Activated naive CD4-positive, alpha-beta T cell treated with anti-CD3 and anti-CD28 coated beads, Interleukin-2, amount 50 U/mL, for 72 hours (primary cell): ENCODE data around the gene TOP3A. TPM values are rescaled to one million over a fixed set of nuclear protein-coding genes. Genes with fewer than 3 reads are reported as not detected.
A peak's percentile ranks its signal among the peaks of the same experiment; 100 is the strongest.
"Not testable (repeated sequence)": the region's sequence is repeated elsewhere in the genome, so short reads cannot be mapped to it uniquely, and the experiment has no call there.

ENCODE experiments used
- ATAC-seq, 2 donors: fragments of 150-1000 bp; cut with Tn5 transposase; 2 replicates each; pipeline ENCODE4 v1.10.0; 2021; ENCODE audit warnings: mild to moderate bottlenecking in 2 of 2, moderate library complexity in 2 of 2
- DNase-seq, 2 donors: peaks; one replicate each; pipeline ENCODE4 v3.0.0; 2021 to 2022; ENCODE audit warnings: low spot score in 2 of 2
- H3K27ac Mint-ChIP-seq, 2 donors: one replicate each; pipeline ENCODE4 v1.8.0; 2022; ENCODE audit warnings: mild to moderate bottlenecking in 2 of 2, mixed read lengths in 2 of 2
- H3K36me3 Mint-ChIP-seq, 2 donors: one replicate each; pipeline ENCODE4 v1.8.0; 2022; ENCODE audit warnings: mixed read lengths in 2 of 2
- H3K9me3 Mint-ChIP-seq, 2 donors: one replicate each; pipeline ENCODE4 v1.8.0; 2022; ENCODE audit warnings: mixed read lengths in 2 of 2
- total RNA-seq, 2 donors: library from RNA; stranded (reverse); gene quantifications; one replicate each; pipeline ENCODE4 v1.2.3, GENCODE V29; 2022

TOP3A gene
- 10 to 100 TPM; 78.3 to 97.4 TPM for total RNA-seq

- ATAC-seq: peak; percentile 92 to 96
- peak within 1 kb of the TSS; percentile 91 to 100 for H3K27ac Mint-ChIP-seq
- DNase-seq: peak; percentile 92 to 95
- H3K9me3 Mint-ChIP-seq: no peaks in the 10 kb centered on the region
- peaks cover 32 to 57% of the 10 kb centered on the region in 2 donors for H3K36me3 Mint-ChIP-seq
These were observed at the start of gene TOP3A, which contains the start of gene SMCR8 for GRCh38 chr17:18314731-18315561. Gene TOP3A (minus strand): TSS chr17:18314994. CDS start chr17:18314778, 216 bp downstream. Gene SMCR8 (plus strand): TSS chr17:18315293. CDS start chr17:18315790, 497 bp downstream.

- DNase-seq (no peak), ATAC-seq (no peak)
- no peaks in the 10 kb centered on the region for H3K9me3 Mint-ChIP-seq
- peaks cover 7 to 17% of the 10 kb centered on the region in 2 donors for H3K36me3 Mint-ChIP-seq
- H3K27ac Mint-ChIP-seq: no peak overlapping the region
These were observed 49.4 kb upstream of the TOP3A start for GRCh38 chr17:18364166-18364565.

- Mint-ChIP-seq H3K27ac (peak within 1 kb of the TSS; percentile 82 to 92), H3K36me3 (peaks cover 7 to 17% of the 10 kb centered on the region in 2 donors), H3K9me3 (no peaks in the 10 kb centered on the region)
- DNase-seq: peak; percentile 95 to 98
- peak; percentile 100 for ATAC-seq
These were observed 48.6 kb upstream of the TOP3A start, which contains the start of gene SHMT1 for GRCh38 chr17:18363101-18364049. Gene SHMT1 (minus strand): TSS chr17:18363550. CDS start chr17:18355981, 7,569 bp downstream.

- H3K36me3 Mint-ChIP-seq: peaks cover 7 to 17% of the 10 kb centered on the region in 2 donors
- DNase-seq (peak in 1 of 2 donors; percentile 18), ATAC-seq (no peak)
- peak overlapping the region; percentile 60 to 82 for H3K27ac Mint-ChIP-seq
- no peaks in the 10 kb centered on the region for H3K9me3 Mint-ChIP-seq
These were observed 47.9 kb upstream of the TOP3A start for GRCh38 chr17:18362698-18363100.

- peak overlapping the region; percentile 68 to 82 for H3K27ac Mint-ChIP-seq
- DNase-seq: no peak
These were observed 47.3 kb upstream of the TOP3A start for GRCh38 chr17:18361837-18362697.

GRCh38 chr17:18360518-18360917, 45.7 kb upstream of the TOP3A start:
- H3K9me3 Mint-ChIP-seq: no peaks in the 10 kb centered on the region
- peak overlapping the region in 1 of 2 donors; percentile 91 for H3K27ac Mint-ChIP-seq
- peaks cover 7 to 17% of the 10 kb centered on the region in 2 donors for H3K36me3 Mint-ChIP-seq
- ATAC-seq (no peak), DNase-seq (no peak)

More at GRCh38 chr17:18361837-18362697, 47.3 kb upstream of the TOP3A start:
- no peak for ATAC-seq
- Mint-ChIP-seq H3K9me3 (no peaks in the 10 kb centered on the region), H3K36me3 (peaks cover 7 to 17% of the 10 kb centered on the region in 2 donors)

GRCh38 chr17:18356624-18357023, 41.8 kb upstream of the TOP3A start:
- Mint-ChIP-seq H3K27ac (peak overlapping the region in 1 of 2 donors; percentile 57), H3K36me3 (peaks cover 6 to 7% of the 10 kb centered on the region in 2 donors), H3K9me3 (no peaks in the 10 kb centered on the region)
- ATAC-seq: no peak
- no peak for DNase-seq

GRCh38 chr17:18353541-18353940, 38.7 kb upstream of the TOP3A start:
- Mint-ChIP-seq H3K36me3 (no peaks in the 10 kb centered on the region), H3K9me3 (no peaks in the 10 kb centered on the region), H3K27ac (no peak overlapping the region)
- DNase-seq (no peak), ATAC-seq (no peak)

- ATAC-seq (no peak), DNase-seq (no peak)
- Mint-ChIP-seq H3K9me3 (no peaks in the 10 kb centered on the region), H3K36me3 (peaks cover 13 to 17% of the 10 kb centered on the region in 2 donors), H3K27ac (no peak overlapping the region)
These were observed 29.2 kb upstream of the TOP3A start for GRCh38 chr17:18344021-18344420.

GRCh38 chr17:18339933-18340332, 25.1 kb upstream of the TOP3A start:
- DNase-seq (no peak), ATAC-seq (no peak)
- H3K9me3 Mint-ChIP-seq: no peaks in the 10 kb centered on the region
- peak overlapping the region in 1 of 2 donors; percentile 36 for H3K27ac Mint-ChIP-seq
- peaks cover 10 to 13% of the 10 kb centered on the region in 2 donors for H3K36me3 Mint-ChIP-seq

GRCh38 chr17:18338158-18338557, 23.4 kb upstream of the TOP3A start:
- H3K36me3 Mint-ChIP-seq: peaks cover 10 to 13% of the 10 kb centered on the region in 2 donors
- not testable (repeated sequence) for H3K9me3 Mint-ChIP-seq, H3K27ac Mint-ChIP-seq, DNase-seq, ATAC-seq

GRCh38 chr17:18332909-18333489, 18.2 kb upstream of the TOP3A start:
- H3K9me3 Mint-ChIP-seq: no peaks in the 10 kb centered on the region
- H3K36me3 Mint-ChIP-seq: peaks cover 0 to 10% of the 10 kb centered on the region in 2 donors

GRCh38 chr17:18331879-18332278, 17.1 kb upstream of the TOP3A start:
- ATAC-seq (peak in 1 of 2 donors; percentile 16), DNase-seq (no peak)
- H3K9me3 Mint-ChIP-seq: no peaks in the 10 kb centered on the region
- H3K27ac Mint-ChIP-seq: peak overlapping the region; percentile 40 to 58
- peaks cover 0 to 6% of the 10 kb centered on the region in 2 donors for H3K36me3 Mint-ChIP-seq

More at GRCh38 chr17:18332909-18333489, 18.2 kb upstream of the TOP3A start:
- ATAC-seq (peak; percentile 55 to 57), DNase-seq (no peak)
- peak overlapping the region in 1 of 2 donors; percentile 58 for H3K27ac Mint-ChIP-seq

- Mint-ChIP-seq H3K36me3 (peaks cover 0 to 6% of the 10 kb centered on the region in 2 donors), H3K27ac (peak overlapping the region in 1 of 2 donors; percentile 74), H3K9me3 (no peaks in the 10 kb centered on the region)
- ATAC-seq: no peak
- DNase-seq: no peak
These were observed 13.9 kb upstream of the TOP3A start for GRCh38 chr17:18328643-18329204.

GRCh38 chr17:18327556-18327955, 12.8 kb upstream of the TOP3A start:
- Mint-ChIP-seq H3K9me3 (no peaks in the 10 kb centered on the region), H3K36me3 (peaks cover 0 to 6% of the 10 kb centered on the region in 2 donors), H3K27ac (no peak overlapping the region)
- ATAC-seq (no peak), DNase-seq (no peak)
